Hematopoietic multipotent progenitor cell treated with erythropoietin and hydrocortisone succinate and interleukin-3 and kit ligand, for 4 days (in vitro differentiated cells): ENCODE data around the gene PGGHG.
"Not testable (repeated sequence)": the region's sequence is repeated elsewhere in the genome, so short reads cannot be mapped to it uniquely, and the experiment has no call there.

ENCODE experiments used
- DNase-seq: peaks from one replicate; pipeline ENCODE4 v3.0.0-alpha.2; 2015

The PGGHG gene

GRCh38 chr11:331358-332060 lies 42.6 kb downstream of the PGGHG start:
- no peak for DNase-seq

DNA sequence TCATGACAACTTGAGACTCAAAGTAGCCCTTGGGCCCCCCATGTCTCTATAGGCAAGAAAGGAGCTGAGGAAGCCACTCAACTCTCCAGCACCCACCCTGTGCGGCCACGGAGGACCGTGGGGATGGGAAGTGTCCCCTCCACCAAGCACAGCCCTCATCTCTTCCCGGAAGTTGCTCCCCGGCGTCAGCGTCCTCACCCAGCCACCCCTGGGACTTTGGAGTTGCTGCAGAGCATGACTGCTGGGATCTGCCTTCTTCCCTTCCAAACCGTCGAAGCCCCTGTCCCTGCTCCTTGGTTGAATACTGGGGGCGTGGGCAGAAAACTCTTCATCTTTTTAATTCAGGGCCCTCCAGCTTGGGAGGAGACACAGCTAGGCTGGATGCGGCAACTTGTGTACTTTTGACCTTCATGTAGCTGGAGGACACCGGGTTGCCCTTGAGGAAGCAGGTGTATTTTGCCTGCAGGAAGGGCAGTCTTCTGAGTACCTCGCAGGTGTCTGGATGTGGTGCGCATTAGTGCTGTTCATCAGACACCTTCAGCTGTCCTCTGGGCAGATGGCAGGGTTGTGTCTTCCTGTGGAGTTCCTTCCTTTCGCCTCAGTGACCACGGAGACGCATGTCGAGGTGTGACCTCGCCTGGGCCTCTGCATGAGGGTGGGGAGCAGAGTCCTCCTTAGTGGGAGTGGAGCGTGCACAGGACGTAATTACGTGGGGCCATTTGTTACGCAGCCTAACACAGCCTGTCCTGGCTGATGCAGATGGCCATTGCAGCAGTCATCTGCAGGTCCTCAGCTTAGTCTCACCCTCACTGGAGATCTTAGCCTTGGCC lies 43.9 kb downstream of the PGGHG start:
- no peak for DNase-seq

DNA sequence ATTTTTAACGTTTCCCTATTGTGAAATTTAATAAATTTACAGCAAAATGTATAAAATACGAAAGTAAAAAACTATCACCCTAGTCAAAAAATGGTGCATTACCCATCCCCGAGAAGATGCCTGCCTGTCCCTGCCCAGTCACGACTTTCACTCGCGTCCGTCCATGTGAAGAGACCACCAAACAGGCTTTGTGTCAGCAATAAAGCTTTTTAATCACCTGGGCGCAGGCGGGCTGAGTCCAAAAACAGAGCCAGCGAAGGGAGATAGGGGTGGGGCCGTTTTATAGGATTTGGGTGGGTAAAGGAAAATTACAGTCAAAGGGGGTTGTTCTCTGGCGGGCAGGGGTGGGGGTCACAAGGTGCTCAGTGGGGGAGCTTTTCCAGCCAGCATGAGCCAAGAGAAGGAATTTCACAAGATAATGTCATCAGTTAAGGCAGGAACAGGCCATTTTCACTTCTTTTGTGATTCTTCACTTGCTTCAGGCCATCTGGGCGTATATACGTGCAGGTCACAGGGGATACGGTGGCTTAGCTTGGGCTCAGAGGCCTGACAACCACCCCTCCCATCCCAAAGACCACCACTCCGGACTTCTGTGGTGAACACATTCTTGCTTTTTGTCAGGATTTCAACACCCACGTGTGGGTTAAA lies 44.8 kb downstream of the PGGHG start:
- not testable (repeated sequence) for DNase-seq

DNA sequence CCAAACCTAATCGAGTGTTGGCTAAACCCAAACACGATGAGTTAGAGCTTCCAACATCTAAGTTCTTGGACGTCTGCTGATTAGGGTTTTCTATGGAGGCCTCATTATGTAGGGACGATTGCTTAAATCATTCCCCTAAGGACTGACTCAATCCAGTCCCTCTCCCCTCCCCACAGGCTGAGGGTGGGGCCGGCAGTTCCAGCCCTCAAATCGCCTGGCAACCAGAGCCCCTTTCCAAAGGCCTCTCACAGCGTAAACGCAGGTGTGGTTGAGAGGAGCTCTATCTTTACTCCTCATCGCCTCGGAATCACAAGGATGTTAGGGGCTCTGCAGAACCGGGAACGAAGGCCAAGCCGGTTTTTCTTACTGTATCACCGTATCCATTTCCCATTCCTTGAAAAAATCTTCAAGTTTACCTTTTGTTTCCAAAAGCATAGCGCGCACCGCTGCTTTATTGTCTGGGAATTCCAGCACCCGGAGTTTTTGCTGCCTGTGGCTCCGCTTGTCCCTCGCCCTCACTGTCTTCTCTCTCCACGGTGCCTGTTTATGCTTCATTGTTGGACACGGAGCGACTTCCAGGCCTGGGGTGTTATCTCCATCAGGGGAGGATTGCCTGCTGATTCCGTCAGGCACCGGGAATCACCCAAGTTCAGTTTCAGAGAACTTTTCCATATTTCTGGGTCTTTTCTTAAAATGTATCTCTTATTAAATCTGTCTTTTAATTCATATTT lies 45.5 kb downstream of the PGGHG start:
- no peak for DNase-seq

DNA sequence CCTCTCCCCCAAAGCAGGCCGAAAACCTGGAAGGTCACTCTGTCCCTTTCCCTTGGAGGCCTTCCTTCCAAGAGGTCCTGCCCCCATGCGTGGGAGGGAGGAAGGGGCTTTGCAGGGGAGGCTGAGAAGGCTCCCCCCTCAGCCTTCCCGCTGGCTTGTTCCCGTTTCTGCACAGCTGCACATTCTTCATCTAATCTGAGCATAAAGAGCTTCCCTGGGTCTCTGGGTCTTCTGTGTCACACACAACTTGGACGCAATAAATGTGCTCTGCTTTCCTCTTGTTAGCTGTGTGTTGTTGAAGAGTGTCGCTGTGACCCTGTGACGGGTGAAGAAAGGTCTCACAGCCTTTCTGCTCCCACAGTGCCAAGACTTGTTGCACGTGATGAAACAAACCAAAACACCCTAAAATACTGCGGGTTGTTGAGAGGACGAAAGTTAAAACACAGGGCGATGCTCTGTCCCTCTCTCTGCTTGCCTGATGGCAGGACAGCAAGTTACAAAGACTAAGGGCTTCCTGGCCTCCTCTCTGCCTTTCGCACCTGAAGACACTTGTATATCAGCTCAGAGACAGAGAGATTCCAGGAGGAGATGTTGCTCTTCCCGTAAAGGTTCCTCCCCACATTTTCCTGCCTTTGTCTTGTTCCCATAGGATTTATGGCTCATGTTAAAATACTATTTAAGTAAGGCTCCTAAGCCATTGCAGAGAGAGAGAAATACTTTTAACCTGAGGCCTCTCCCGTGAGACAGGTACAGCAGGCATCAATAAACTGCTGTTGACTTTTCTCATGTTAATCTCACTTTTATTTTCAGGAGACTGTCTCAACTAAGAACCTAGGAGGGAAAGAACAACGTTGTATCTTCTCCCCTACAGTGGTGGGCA lies 47.1 kb downstream of the PGGHG start:
- no peak for DNase-seq

GRCh38 chr11:336659-337198 lies 47.8 kb downstream of the PGGHG start:
- no peak for DNase-seq

- no peak for DNase-seq
Observed at GRCh38 chr11:337711-338110, 48.8 kb downstream of the PGGHG start.

DNA sequence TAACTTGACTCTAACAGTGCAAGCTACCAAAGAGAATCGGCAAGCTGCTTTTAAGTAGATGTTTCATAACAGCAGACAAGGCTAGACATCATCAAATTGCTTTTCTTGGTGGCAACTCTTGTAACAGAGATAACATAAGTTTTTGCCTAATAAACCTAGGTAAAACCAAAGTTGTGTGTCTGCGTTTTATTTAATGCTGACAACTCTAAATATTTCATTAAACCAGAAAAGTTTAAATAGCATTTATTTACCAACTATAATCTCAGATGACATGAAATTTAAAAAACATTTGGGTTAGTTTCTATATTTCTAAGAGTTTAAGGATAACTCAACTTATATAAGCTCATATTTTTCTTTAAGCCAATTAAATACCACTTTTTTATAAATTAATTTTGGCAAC lies 51.0 kb downstream of the PGGHG start:
- DNase-seq: no peak

DNA sequence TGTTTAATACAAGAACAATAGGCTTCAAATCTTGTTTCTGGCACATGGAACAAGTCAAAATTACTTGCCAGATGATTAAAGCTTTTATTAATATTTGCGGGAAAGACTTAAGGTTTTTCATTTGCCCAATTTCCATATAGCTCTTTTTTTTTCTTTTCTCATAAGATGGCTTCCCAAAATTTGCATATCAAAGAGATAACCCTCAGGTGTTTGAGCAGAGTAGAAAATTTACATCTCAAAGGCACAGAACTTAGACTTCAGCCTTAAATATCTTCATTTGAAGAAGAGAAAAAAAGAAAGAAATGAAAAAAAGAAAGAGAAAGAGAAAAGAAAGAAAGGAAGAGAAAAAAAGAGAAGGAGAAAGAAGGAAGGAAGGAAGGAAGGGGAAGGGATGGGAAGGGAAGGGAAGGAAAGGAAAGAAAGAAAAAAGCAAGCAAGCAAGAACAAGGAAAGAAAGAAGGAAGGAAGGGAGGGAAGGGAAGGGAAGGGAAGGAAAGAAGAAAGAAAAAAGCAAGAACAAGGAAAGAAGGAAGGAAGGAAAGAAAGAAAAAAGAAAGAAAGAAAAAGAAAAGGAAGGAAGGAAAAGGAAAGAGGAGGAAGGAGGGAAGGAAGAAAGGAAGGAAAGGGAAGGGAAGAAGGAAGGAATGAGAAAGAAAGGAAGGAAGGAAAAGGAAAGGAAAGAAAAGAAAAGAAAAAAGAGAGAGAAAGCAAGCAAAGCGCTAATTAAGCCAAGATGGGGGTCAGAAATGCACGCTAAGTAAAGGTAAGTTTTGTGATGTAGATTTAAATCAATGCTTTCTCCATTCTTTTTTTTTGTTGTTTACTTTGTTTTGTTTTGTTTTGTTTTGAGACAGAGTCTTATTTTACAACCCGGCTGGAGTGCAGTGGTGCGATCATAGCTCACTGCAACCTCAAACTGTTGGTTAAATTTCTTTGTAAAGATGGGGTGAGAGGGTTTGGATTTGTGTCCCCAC lies 51.9 kb downstream of the PGGHG start:
- DNase-seq: no peak

DNA sequence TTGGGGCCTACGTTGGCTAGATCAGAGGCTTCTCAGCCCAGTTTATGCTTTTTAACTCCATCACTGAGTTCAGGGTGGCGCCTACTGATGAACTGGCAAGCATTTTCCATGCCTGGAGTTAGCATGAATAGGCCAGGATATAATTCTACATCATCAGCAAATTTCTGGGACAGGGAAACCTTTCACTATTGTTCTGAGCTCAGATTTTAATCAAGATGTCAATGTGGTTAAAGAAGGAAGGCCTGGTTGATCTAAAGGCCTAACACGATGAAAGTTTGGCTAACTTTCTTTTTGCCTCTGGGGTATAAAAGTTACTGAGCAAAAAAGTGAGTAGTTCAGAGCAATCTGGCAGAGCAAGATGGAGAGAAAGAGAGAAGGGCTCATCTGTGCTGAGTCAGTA lies 53.4 kb downstream of the PGGHG start:
- no peak for DNase-seq

DNA sequence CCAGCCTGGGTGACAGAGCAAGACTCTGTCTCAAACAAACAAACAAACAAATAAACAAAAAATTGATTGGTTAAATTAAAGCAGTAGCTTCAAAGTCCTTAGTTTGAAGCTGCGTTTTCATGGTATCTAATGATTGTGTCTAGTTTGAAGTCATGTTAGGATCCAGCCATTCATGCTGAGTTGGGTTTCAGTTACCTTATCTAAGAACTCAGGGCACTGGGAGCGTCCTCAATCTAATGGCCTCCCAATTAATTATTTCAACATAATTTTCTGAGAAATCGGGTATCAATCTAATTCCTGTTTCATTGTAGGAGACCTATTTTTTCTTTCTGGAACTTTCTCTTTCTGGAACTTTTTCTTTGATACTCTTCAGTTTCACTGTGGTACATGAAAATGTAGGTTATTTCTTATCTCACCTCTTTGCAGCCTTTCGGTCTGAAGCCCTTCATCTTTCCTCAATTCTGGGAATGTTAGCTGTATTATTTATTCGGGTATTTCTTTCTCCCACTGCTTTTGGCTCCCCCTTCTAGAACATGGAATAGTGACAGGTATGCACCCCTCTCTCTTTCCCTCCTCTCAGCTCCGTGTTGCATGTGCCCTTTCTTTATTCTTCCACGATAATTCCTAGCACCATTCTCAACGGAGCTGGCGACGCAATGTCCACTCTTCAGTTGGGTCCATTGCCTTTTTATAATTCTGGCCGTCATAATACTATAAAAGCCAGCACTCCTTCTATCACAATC lies 56.1 kb downstream of the PGGHG start:
- DNase-seq: no peak
